Stimulated activated CD4-positive, alpha-beta T cell treated with anti-CD3 and anti-CD28 coated beads, Interleukin-4, amount 100 ng/mL, for 4 hours (primary cell): ENCODE results near the gene LSM12.

Experiments
- DNase-seq, 2 experiments: peaks; one replicate each; pipeline ENCODE4 v3.0.0-alpha.2; 2020

Gene LSM12

GRCh38 chr17:44095647-44096496, 29.4 kb upstream of the LSM12 start:
- DNase-seq, result no peak

- no peak for DNase-seq
These were observed 28.8 kb upstream of the LSM12 start for GRCh38 chr17:44095388-44095646.

GRCh38 chr17:44094701-44095387, 28.4 kb upstream of the LSM12 start:
- no peak for DNase-seq

- DNase-seq, result no peak
These were observed 26.9 kb upstream of the LSM12 start for GRCh38 chr17:44093231-44093900.

GRCh38 chr17:44092051-44092450, 25.6 kb upstream of the LSM12 start:
- no peak for DNase-seq

GRCh38 chr17:44091200-44091997, 24.9 kb upstream of the LSM12 start:
- DNase-seq, result no peak

GRCh38 chr17:44088254-44088653, 21.8 kb upstream of the LSM12 start:
- DNase-seq, result no peak

- DNase-seq, result no peak
These were observed 20.8 kb upstream of the LSM12 start for GRCh38 chr17:44087319-44087718.

GRCh38 chr17:44086364-44087311, 20.2 kb upstream of the LSM12 start:
- DNase-seq, result peak; percentile 64 to 86

- DNase-seq, result no peak
These were observed 19.4 kb upstream of the LSM12 start for GRCh38 chr17:44085908-44086307.

- DNase-seq, result no peak
These were observed 18.4 kb upstream of the LSM12 start for GRCh38 chr17:44084921-44085320.

- peak in 1 of 2 experiments; percentile 34 for DNase-seq
These were observed 17.7 kb upstream of the LSM12 start for GRCh38 chr17:44084131-44084538.

- no peak for DNase-seq
These were observed 16.9 kb upstream of the LSM12 start for GRCh38 chr17:44083250-44083849.

GRCh38 chr17:44082256-44082927, 15.9 kb upstream of the LSM12 start:
- no peak for DNase-seq

GRCh38 chr17:44081681-44082080, 15.2 kb upstream of the LSM12 start:
- DNase-seq, result no peak

- DNase-seq, result no peak
These were observed 13.7 kb upstream of the LSM12 start for GRCh38 chr17:44079877-44080821.

GRCh38 chr17:44078412-44078811, 11.9 kb upstream of the LSM12 start:
- no peak for DNase-seq

- no peak for DNase-seq
These were observed 11.1 kb upstream of the LSM12 start for GRCh38 chr17:44077595-44077909.

GRCh38 chr17:44076716-44077594, 10.5 kb upstream of the LSM12 start:
- no peak for DNase-seq
